GM23248 (cell line): ENCODE measurements around the gene PRKACB.

Source experiments
- EZH2 ChIP-seq: fragments of 200-600 bp; sonication (generic); IDR thresholded peaks from 2 replicates; pipeline ENCODE4 v1.6.1; 2018; ENCODE audit warnings: antibody characterized with exemption, mild to moderate bottlenecking; ENCODE audit not compliant: insufficient read depth, poor library complexity, severe bottlenecking
- EZH2phosphoT487 ChIP-seq: fragments of 200-600 bp; sonication (generic); IDR thresholded peaks from 2 replicates; pipeline ENCODE4 v1.6.1; 2018; ENCODE audit warnings: antibody characterized with exemption, moderate library complexity, mild to moderate bottlenecking, low read depth; ENCODE audit not compliant: insufficient read depth

DNA sequence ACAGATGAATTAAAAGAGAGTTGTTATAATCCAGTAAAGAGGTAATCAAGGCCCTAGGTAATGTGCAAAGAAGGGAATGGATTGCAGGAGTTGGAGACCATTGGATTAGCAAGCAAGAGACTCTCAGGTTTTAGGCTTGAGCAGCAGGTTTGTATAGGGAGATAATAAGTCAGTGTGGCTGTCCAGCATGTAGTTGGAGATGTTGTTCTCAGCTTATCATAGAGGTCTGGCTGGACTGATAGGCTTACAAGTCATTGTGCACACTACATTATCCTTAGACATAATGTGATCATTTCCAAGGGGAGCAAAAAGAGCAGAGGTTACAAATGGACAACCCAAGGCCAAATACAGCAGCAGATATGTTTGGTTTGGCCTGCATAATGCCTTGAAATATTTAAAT is 111.5 kb downstream of the PRKACB start:
- TF ChIP-seq EZH2phosphoT487, result no peak
- TF ChIP-seq EZH2, result no peak
